Keratinocyte (primary cell): ENCODE results near the gene NTN5.

Experiments used
- CTCF ChIP-seq, 3 experiments: IDR thresholded peaks in 1 of 3; conservative IDR thresholded peaks in 1 of 3; optimal IDR thresholded peaks in 1 of 3; 2 replicates in 2 of 3; 3 replicates in 1 of 3; pipeline versions ENCODE3 to v1.5.1; 2011; ENCODE audit warnings: low read length in 3 of 3, mild to moderate bottlenecking in 3 of 3, moderate library complexity in 2 of 3, control low read depth in 1 of 3, inconsistent platforms in 1 of 3; ENCODE audit not compliant: insufficient read depth in 2 of 3; ENCODE audit errors: extremely low read depth in 1 of 3
- EZH2 ChIP-seq: IDR thresholded peaks from one replicate; pipeline ENCODE4 v1.6.1; 2012; ENCODE audit warnings: inconsistent platforms, mild to moderate bottlenecking, low read length, moderate library complexity

DNA sequence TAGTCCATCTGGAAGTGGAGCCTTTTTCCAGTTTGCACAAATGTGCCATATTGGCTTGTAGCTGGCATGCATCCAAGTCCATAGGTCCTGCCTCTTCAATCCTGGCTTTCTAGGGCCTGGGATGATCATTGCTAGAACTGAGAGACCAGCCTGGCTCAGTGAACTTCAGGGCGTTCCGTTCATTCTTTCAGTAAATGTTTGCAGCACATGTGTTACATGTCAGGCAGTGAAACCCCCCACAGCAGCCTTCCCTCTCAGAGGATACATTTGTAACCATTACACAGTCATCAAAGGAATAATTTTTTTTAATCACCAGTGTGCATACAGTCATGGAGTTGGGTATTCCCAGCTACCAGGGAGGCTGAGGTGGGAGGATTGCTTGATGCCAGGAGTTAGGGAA lies 32.6 kb upstream of the NTN5 start:
- TF ChIP-seq CTCF (optimal IDR thresholded peaks at IDR 0.05 in 1 of 3, IDR thresholded peaks at IDR 0.05 in 1 of 3, conservative IDR thresholded peaks at IDR 0.05 in 1 of 3; ENCODE audit: extremely low read depth in 1 of 3, insufficient read depth in 2 of 3, low read length in 3 of 3) (no peak), EZH2 (no peak)
